ENCODE data around the gene PSMD11.

DNA sequence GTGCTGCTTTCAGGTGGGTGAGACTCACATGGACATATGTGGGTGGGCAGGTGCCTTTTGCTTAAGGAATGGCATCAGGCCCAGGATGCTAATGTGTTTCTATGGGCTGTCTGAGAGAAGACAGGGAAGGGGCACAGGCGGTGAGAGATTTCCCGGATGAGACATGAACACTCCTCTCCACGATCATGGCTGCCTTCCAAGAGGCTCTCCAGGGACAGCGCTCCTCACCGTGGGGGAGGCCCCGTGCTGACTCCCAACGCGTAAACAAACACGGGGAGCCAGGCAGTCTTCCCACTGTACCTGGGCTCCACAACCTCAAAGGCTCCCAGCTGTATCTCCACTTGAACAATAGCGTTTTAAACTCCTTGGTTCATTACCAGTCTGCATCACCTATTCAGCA is 85.3 kb downstream of the PSMD11 start:
- TF ChIP-seq ZNF843 (tag by site-specific recombination; IDR thresholded peaks at IDR 0.05): no peak
- TF ChIP-seq, protein P1, sequence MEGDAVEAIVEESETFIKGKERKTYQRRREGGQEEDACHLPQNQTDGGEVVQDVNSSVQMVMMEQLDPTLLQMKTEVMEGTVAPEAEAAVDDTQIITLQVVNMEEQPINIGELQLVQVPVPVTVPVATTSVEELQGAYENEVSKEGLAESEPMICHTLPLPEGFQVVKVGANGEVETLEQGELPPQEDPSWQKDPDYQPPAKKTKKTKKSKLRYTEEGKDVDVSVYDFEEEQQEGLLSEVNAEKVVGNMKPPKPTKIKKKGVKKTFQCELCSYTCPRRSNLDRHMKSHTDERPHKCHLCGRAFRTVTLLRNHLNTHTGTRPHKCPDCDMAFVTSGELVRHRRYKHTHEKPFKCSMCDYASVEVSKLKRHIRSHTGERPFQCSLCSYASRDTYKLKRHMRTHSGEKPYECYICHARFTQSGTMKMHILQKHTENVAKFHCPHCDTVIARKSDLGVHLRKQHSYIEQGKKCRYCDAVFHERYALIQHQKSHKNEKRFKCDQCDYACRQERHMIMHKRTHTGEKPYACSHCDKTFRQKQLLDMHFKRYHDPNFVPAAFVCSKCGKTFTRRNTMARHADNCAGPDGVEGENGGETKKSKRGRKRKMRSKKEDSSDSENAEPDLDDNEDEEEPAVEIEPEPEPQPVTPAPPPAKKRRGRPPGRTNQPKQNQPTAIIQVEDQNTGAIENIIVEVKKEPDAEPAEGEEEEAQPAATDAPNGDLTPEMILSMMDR (tag by site-specific recombination; IDR thresholded peaks at IDR 0.05): no peak
- no peak for TF ChIP-seq ZNF785 (tag by site-specific recombination; IDR thresholded peaks at IDR 0.05)
- TF ChIP-seq, protein P2, sequence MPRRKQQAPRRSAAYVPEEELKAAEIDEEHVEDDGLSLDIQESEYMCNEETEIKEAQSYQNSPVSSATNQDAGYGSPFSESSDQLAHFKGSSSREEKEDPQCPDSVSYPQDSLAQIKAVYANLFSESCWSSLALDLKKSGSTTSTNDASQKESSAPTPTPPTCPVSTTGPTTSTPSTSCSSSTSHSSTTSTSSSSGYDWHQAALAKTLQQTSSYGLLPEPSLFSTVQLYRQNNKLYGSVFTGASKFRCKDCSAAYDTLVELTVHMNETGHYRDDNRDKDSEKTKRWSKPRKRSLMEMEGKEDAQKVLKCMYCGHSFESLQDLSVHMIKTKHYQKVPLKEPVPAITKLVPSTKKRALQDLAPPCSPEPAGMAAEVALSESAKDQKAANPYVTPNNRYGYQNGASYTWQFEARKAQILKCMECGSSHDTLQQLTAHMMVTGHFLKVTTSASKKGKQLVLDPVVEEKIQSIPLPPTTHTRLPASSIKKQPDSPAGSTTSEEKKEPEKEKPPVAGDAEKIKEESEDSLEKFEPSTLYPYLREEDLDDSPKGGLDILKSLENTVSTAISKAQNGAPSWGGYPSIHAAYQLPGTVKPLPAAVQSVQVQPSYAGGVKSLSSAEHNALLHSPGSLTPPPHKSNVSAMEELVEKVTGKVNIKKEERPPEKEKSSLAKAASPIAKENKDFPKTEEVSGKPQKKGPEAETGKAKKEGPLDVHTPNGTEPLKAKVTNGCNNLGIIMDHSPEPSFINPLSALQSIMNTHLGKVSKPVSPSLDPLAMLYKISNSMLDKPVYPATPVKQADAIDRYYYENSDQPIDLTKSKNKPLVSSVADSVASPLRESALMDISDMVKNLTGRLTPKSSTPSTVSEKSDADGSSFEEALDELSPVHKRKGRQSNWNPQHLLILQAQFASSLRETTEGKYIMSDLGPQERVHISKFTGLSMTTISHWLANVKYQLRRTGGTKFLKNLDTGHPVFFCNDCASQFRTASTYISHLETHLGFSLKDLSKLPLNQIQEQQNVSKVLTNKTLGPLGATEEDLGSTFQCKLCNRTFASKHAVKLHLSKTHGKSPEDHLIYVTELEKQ (tag by site-specific recombination; IDR thresholded peaks at IDR 0.05; ENCODE audit: borderline replicate concordance): no peak
- no peak for TF ChIP-seq ZNF558 (tag by site-specific recombination; IDR thresholded peaks at IDR 0.05)
- no peak for TF ChIP-seq MYNN (tag by site-specific recombination; IDR thresholded peaks at IDR 0.05; ENCODE audit: borderline replicate concordance)
